K562 (cell line): ENCODE measurements around the gene ANKRD61. TPM values are rescaled to one million over a fixed set of nuclear protein-coding genes. Genes with fewer than 3 reads are reported as not detected.

Experiments
- CBFA2T3 ChIP-seq: fragments of 450-650 bp; IDR thresholded peaks from 2 replicates; pipeline ENCODE4 v1.6.1; 2017
- DIDO1 ChIP-seq: fragments of 450-650 bp; IDR thresholded peaks from 2 replicates; pipeline ENCODE4 v1.6.1; 2016; ENCODE audit warnings: low read depth, missing biosample characterization, missing genetic modification characterization
- FOXM1 ChIP-seq, 2 experiments: fragments of 450-650 bp in 1 of 2; sonication (generic) in 1 of 2; formaldehyde crosslinking in 1 of 2; IDR thresholded peaks; 2 replicates each; pipeline versions ENCODE4 v1.6.1 to v1.9.0; 2017 to 2022; ENCODE audit warnings: low read depth in 2 of 2, mild to moderate bottlenecking in 2 of 2, missing genetic modification reagents in 1 of 2, moderate library complexity in 1 of 2
- STAT5B ChIP-seq: fragments of 250-450 bp; sonication (Bioruptor Pico); IDR thresholded peaks from 2 replicates; pipeline ENCODE4 v1.8.0; 2021; ENCODE audit warnings: mild to moderate bottlenecking, inconsistent platforms
- TAF15 ChIP-seq: fragments of 200-400 bp; formaldehyde crosslinking; IDR thresholded peaks from 2 replicates; pipeline ENCODE4 v1.6.1; 2017; ENCODE audit warnings: mild to moderate bottlenecking, low read depth, low read length, moderate library complexity
- polyA plus RNA-seq, 8 experiments: library from polyadenylated mRNA; depleted of rRNA in 4 of 8; stranded (reverse) in 5 of 8; unstranded in 3 of 8; fragments of >200 nt; fragmentation: Nextera tagmentation in 2 of 8; fragmentation: Illumina TruSeq in 1 of 8; extraction: Ambion mirVana in 2 of 8; extraction: Trizol in 1 of 8; gene quantifications; 2 replicates each; pipeline versions ENCODE4 v1.2.1 to v1.2.3, GENCODE V29; 2011 to 2014; ENCODE audit warnings: inconsistent platforms in 1 of 8, missing spikeins in 1 of 8
- total RNA-seq, 7 experiments: library from RNA; depleted of rRNA in 6 of 7; stranded (reverse); fragments of >200 nt in 6 of 7; fragmentation: Illumina TruSeq in 2 of 7; extraction: Trizol in 2 of 7; gene quantifications; 2 replicates each; pipeline versions ENCODE4 v1.2.1 to v1.2.3, GENCODE V29; 2011 to 2021; ENCODE audit warnings: low replicate concordance in 1 of 7
- TF ChIP-seq, protein P1 (sequence below): fragments of 450-650 bp; IDR thresholded peaks from 2 replicates; pipeline ENCODE4 v1.6.1; 2017; ENCODE audit warnings: antibody characterized with exemption, mild to moderate bottlenecking
- TF ChIP-seq, protein P2 (sequence below): fragments of 250-450 bp; sonication (Bioruptor Pico); IDR thresholded peaks from 2 replicates; pipeline ENCODE4 v1.4.0; 2020
- TF ChIP-seq, protein P3 (sequence below): fragments of 450-650 bp; formaldehyde crosslinking; IDR thresholded peaks from 2 replicates; pipeline ENCODE4 v1.4.0; 2020; ENCODE audit warnings: mild to moderate bottlenecking, moderate library complexity

Gene ANKRD61
- total and polyA plus RNA-seq, 9 of the 15 experiments (the other 6 are each of a cell fraction or from before 2014, with no cell fraction given) = 0.08 to 0.11 (median 0.09) TPM; not detected in 5

DNA sequence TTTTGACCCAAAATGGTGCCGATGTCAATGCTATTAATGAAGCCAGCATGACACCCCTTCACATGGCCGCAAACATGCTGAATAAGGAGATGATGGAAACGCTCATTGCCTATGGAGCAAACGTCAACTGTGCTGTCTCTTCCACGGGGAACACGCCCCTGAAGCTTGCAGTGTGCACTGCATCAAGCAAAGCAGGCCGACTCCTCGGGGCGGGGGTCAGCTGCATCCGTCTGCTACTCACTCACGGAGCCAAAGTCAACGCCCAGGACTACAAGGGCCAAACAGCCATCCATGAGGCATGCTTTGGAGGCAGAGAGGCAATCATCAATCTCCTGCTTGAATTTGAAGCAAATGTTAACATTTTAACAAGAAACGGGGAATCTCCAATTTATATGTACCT, 4.5 kb downstream of the ANKRD61 start (continued):
- TF ChIP-seq, protein P1, sequence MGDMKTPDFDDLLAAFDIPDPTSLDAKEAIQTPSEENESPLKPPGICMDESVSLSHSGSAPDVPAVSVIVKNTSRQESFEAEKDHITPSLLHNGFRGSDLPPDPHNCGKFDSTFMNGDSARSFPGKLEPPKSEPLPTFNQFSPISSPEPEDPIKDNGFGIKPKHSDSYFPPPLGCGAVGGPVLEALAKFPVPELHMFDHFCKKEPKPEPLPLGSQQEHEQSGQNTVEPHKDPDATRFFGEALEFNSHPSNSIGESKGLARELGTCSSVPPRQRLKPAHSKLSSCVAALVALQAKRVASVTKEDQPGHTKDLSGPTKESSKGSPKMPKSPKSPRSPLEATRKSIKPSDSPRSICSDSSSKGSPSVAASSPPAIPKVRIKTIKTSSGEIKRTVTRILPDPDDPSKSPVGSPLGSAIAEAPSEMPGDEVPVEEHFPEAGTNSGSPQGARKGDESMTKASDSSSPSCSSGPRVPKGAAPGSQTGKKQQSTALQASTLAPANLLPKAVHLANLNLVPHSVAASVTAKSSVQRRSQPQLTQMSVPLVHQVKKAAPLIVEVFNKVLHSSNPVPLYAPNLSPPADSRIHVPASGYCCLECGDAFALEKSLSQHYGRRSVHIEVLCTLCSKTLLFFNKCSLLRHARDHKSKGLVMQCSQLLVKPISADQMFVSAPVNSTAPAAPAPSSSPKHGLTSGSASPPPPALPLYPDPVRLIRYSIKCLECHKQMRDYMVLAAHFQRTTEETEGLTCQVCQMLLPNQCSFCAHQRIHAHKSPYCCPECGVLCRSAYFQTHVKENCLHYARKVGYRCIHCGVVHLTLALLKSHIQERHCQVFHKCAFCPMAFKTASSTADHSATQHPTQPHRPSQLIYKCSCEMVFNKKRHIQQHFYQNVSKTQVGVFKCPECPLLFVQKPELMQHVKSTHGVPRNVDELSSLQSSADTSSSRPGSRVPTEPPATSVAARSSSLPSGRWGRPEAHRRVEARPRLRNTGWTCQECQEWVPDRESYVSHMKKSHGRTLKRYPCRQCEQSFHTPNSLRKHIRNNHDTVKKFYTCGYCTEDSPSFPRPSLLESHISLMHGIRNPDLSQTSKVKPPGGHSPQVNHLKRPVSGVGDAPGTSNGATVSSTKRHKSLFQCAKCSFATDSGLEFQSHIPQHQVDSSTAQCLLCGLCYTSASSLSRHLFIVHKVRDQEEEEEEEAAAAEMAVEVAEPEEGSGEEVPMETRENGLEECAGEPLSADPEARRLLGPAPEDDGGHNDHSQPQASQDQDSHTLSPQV = no peak
- TF ChIP-seq FOXM1 (IDR thresholded peaks at IDR 0.05; ENCODE audit: low read depth) = no peak
- no peak for TF ChIP-seq FOXM1 (CRISPR knock-in tag; IDR thresholded peaks at IDR 0.05; ENCODE audit: low read depth)
- no peak for TF ChIP-seq CBFA2T3
- TF ChIP-seq STAT5B (CRISPR knock-in tag) = no peak
- TF ChIP-seq, protein P2, sequence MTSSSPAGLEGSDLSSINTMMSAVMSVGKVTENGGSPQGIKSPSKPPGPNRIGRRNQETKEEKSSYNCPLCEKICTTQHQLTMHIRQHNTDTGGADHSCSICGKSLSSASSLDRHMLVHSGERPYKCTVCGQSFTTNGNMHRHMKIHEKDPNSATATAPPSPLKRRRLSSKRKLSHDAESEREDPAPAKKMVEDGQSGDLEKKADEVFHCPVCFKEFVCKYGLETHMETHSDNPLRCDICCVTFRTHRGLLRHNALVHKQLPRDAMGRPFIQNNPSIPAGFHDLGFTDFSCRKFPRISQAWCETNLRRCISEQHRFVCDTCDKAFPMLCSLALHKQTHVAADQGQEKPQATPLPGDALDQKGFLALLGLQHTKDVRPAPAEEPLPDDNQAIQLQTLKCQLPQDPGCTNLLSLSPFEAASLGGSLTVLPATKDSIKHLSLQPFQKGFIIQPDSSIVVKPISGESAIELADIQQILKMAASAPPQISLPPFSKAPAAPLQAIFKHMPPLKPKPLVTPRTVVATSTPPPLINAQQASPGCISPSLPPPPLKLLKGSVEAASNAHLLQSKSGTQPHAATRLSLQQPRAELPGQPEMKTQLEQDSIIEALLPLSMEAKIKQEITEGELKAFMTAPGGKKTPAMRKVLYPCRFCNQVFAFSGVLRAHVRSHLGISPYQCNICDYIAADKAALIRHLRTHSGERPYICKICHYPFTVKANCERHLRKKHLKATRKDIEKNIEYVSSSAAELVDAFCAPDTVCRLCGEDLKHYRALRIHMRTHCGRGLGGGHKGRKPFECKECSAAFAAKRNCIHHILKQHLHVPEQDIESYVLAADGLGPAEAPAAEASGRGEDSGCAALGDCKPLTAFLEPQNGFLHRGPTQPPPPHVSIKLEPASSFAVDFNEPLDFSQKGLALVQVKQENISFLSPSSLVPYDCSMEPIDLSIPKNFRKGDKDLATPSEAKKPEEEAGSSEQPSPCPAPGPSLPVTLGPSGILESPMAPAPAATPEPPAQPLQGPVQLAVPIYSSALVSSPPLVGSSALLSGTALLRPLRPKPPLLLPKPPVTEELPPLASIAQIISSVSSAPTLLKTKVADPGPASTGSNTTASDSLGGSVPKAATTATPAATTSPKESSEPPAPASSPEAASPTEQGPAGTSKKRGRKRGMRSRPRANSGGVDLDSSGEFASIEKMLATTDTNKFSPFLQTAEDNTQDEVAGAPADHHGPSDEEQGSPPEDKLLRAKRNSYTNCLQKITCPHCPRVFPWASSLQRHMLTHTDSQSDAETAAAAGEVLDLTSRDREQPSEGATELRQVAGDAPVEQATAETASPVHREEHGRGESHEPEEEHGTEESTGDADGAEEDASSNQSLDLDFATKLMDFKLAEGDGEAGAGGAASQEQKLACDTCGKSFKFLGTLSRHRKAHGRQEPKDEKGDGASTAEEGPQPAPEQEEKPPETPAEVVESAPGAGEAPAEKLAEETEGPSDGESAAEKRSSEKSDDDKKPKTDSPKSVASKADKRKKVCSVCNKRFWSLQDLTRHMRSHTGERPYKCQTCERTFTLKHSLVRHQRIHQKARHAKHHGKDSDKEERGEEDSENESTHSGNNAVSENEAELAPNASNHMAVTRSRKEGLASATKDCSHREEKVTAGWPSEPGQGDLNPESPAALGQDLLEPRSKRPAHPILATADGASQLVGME (CRISPR knock-in tag) = no peak
- no peak for TF ChIP-seq DIDO1 (tag)
- TF ChIP-seq, protein P3, sequence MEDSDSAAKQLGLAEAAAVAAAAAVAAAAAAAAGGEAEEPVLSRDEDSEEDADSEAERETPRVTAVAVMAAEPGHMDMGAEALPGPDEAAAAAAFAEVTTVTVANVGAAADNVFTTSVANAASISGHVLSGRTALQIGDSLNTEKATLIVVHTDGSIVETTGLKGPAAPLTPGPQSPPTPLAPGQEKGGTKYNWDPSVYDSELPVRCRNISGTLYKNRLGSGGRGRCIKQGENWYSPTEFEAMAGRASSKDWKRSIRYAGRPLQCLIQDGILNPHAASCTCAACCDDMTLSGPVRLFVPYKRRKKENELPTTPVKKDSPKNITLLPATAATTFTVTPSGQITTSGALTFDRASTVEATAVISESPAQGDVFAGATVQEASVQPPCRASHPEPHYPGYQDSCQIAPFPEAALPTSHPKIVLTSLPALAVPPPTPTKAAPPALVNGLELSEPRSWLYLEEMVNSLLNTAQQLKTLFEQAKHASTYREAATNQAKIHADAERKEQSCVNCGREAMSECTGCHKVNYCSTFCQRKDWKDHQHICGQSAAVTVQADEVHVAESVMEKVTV = no peak
- TF ChIP-seq TAF15 = no peak
